ENCODE results near the gene PDE11A.

The PDE11A gene

DNA sequence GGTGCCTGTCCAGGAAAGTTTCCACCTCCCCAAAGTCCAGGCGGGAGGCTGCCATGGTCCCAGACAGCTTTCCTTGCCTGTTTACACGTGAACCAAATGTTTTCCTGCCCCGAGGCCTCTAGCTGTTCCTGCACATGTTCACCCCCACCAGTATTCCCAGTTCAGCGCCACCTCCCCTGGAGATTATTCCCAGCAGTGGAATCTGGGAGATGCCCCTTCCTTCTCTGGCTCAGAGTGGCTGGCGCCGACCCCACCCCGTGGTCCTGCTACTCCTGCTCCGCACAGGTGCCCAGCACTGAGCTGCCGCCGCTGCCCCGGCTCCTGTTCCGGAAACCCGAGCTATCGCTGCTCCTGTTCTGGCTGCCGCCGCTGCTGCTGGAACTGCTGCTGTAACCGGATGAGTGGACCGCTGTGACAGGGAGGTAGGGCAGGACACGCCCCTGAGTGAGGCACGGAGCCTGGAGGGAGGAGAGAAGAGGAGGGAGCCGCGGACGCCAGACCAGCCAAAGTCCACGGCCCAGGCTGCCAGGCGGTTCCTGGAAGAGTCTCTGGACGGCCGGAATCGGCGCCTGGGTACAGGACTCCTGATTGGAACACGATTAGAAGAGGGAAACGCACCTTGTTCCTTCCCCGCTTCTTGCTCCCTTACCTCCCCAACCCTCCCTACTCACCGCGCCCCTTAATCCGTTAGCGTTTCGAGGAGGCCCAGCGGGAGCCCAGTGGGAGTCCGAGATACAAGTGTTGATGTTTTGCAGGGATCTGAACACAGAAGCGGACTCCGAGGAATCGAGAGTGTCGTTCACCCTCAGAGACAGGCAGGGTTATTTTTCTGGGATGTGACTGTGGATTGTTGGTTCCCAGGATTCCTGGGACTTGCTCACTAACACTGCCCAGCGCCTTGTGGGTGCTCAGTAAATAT lies at the start of gene PDE11A:
Gene PDE11A (minus strand): TSS at position 395 of the 919 bp plus-strand sequence. CDS start 340 bp downstream, at position 55.
- Histone ChIP-seq H2AFZ (ENCODE audit: low read depth, low read length) (no peak within 1 kb of the TSS), H3K4me1 (ENCODE audit: low read length) (no peaks in the 10 kb centered on the region), H4K20me1 (ENCODE audit: insufficient read depth, low read length) (no peaks in the 10 kb centered on the region), H3K36me3 (replicated peaks; ENCODE audit: low read depth, low read length) (no peaks in the 10 kb centered on the region), H3K79me2 (ENCODE audit: low read length) (no peaks in the 10 kb centered on the region), H3K9ac (ENCODE audit: low read length) (no peak within 1 kb of the TSS), H3K4me2 (ENCODE audit: low read length) (no peak within 1 kb of the TSS), H3K4me3 (ENCODE audit: low read length) (no peak within 1 kb of the TSS), H3K27me3 (ENCODE audit: low read depth, low read length) (peaks cover 9% of the 10 kb centered on the region), H3K9me3 (ENCODE audit: insufficient read depth, low read length) (no peaks in the 10 kb centered on the region), H3K27ac (ENCODE audit: low read length) (no peak within 1 kb of the TSS)
- TF ChIP-seq, protein P1, sequence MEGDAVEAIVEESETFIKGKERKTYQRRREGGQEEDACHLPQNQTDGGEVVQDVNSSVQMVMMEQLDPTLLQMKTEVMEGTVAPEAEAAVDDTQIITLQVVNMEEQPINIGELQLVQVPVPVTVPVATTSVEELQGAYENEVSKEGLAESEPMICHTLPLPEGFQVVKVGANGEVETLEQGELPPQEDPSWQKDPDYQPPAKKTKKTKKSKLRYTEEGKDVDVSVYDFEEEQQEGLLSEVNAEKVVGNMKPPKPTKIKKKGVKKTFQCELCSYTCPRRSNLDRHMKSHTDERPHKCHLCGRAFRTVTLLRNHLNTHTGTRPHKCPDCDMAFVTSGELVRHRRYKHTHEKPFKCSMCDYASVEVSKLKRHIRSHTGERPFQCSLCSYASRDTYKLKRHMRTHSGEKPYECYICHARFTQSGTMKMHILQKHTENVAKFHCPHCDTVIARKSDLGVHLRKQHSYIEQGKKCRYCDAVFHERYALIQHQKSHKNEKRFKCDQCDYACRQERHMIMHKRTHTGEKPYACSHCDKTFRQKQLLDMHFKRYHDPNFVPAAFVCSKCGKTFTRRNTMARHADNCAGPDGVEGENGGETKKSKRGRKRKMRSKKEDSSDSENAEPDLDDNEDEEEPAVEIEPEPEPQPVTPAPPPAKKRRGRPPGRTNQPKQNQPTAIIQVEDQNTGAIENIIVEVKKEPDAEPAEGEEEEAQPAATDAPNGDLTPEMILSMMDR (IDR thresholded peaks at IDR 0.05; ENCODE audit: low read depth, low read length), result no peak
- TF ChIP-seq EZH2phosphoT487 (IDR thresholded peaks at IDR 0.05; ENCODE audit: low read depth), result no peak

DNA sequence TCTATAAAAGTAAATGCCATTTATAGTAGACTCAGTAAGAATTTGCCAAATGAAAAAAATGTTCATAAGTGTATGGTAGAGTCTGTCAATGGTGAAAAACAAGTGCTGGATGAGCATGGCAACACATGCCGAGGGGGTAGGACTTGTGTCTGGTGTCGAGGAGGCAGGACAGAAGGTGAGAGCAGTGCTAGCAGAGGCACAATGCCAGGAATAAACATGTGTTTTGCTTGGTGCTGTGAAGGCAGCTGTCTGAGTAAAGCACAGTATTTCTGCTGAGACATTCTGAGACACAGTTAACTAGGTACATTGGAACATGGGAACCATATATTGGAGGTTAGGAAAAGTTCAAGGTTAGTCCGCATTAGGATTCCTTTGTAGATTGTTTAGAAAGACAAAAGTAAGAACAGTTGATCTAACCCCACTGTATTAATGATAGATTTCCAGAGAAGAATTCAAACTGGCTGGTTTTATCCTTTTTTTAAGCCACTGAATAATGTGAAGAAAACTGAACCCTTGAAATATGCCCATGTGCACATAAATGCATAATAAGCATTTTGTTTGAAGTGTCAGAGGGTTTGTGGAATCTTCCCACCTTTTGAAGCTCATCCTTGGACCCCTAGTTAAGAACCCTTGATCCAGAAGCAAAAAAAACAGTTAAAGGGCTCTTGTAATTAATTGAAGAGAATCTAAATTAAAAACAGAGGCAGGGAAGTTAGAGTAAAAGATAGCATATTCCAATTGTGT lies 46.8 kb upstream of the PDE11A start:
- Histone ChIP-seq H3K27me3 (ENCODE audit: low read depth, low read length) (no peaks in the 10 kb centered on the region), H3K79me2 (ENCODE audit: low read length) (no peaks in the 10 kb centered on the region), H3K36me3 (replicated peaks; ENCODE audit: low read depth, low read length) (peaks cover 7% of the 10 kb centered on the region), H3K27ac (ENCODE audit: low read length) (no peak overlapping the region), H3K4me2 (ENCODE audit: low read length) (no peak overlapping the region), H3K9ac (ENCODE audit: low read length) (no peak overlapping the region), H3K4me1 (ENCODE audit: low read length) (no peaks in the 10 kb centered on the region), H2AFZ (ENCODE audit: low read depth, low read length) (no peak overlapping the region), H3K4me3 (ENCODE audit: low read length) (no peak overlapping the region), H4K20me1 (ENCODE audit: insufficient read depth, low read length) (no peaks in the 10 kb centered on the region), H3K9me3 (ENCODE audit: insufficient read depth, low read length) (no peaks in the 10 kb centered on the region)
- TF ChIP-seq, protein P1 (IDR thresholded peaks at IDR 0.05; ENCODE audit: low read depth, low read length), result no peak
- TF ChIP-seq EZH2phosphoT487 (IDR thresholded peaks at IDR 0.05; ENCODE audit: low read depth), result no peak

DNA sequence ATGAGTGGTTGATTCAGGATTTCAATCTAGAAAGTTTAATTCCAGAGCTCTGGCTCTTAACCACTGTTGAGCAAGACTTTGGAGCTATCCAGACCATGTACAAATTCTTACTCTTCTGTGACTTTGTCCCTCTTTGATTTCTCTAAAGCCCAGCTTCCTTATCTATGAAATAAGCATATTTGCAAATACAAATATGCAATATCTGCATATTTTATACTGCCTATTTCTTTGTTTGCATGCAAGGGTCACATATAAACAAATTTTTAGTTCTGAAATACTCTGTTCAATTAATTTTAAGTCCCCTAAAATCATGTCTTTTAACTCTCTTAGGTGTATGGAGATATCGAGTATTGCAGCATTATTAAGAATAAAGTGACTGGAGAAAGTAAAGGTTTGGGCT lies 45.1 kb upstream of the PDE11A start:
- no peak overlapping the region for H3K4me3 ChIP-seq (ENCODE audit: low read length)
- no peak overlapping the region for H2AFZ ChIP-seq (ENCODE audit: low read depth, low read length)
- no peak overlapping the region for H3K27ac ChIP-seq (ENCODE audit: low read length)
- no peaks in the 10 kb centered on the region for H4K20me1 ChIP-seq (ENCODE audit: insufficient read depth, low read length)
- H3K9me3 ChIP-seq (ENCODE audit: insufficient read depth, low read length), result no peaks in the 10 kb centered on the region
- H3K4me1 ChIP-seq (ENCODE audit: low read length), result peaks cover 5% of the 10 kb centered on the region; the same call in 1 of the 2 replicates
- no peak overlapping the region for H3K4me2 ChIP-seq (ENCODE audit: low read length)
- H3K9ac ChIP-seq (ENCODE audit: low read length), result no peak overlapping the region
- TF ChIP-seq, protein P1 (IDR thresholded peaks at IDR 0.05; ENCODE audit: low read depth, low read length), result no peak
- no peak for TF ChIP-seq EZH2phosphoT487 (IDR thresholded peaks at IDR 0.05; ENCODE audit: low read depth)
- H3K36me3 ChIP-seq (replicated peaks; ENCODE audit: low read depth, low read length), result peaks cover 7% of the 10 kb centered on the region
- no peaks in the 10 kb centered on the region for H3K27me3 ChIP-seq (ENCODE audit: low read depth, low read length)
- peaks cover 9% of the 10 kb centered on the region for H3K79me2 ChIP-seq (ENCODE audit: low read length)

DNA sequence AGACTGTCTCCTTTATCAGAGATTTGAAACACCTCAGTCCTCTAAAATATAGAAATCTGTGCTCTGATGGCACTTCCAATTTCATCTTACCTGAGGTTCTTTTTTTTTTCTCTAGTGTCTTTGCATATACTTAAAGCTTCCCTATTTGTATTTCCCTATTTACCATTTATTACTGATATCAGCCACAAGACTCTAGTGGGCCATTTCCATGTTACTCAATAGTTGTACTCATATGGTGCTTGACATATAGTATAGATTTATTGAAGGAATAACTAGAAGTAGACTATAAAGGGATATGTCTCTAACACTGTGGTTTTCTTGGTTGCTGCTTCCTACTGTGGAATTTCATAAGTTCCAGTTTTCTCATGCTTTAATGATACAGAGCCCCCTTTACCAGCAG lies 42.7 kb upstream of the PDE11A start:
- peaks cover 13% of the 10 kb centered on the region for H3K79me2 ChIP-seq (ENCODE audit: low read length)
- no peak overlapping the region for H3K4me3 ChIP-seq (ENCODE audit: low read length)
- TF ChIP-seq EZH2phosphoT487 (IDR thresholded peaks at IDR 0.05; ENCODE audit: low read depth), result no peak
- TF ChIP-seq, protein P1 (IDR thresholded peaks at IDR 0.05; ENCODE audit: low read depth, low read length), result no peak
- no peak overlapping the region for H3K9ac ChIP-seq (ENCODE audit: low read length)
- H3K4me2 ChIP-seq (ENCODE audit: low read length), result no peak overlapping the region
- H3K9me3 ChIP-seq (ENCODE audit: insufficient read depth, low read length), result no peaks in the 10 kb centered on the region
- H2AFZ ChIP-seq (ENCODE audit: low read depth, low read length), result no peak overlapping the region
- no peaks in the 10 kb centered on the region for H4K20me1 ChIP-seq (ENCODE audit: insufficient read depth, low read length)
- no peaks in the 10 kb centered on the region for H3K27me3 ChIP-seq (ENCODE audit: low read depth, low read length)
- H3K4me1 ChIP-seq (ENCODE audit: low read length), result peaks cover 8% of the 10 kb centered on the region; the same call in 1 of the 2 replicates
- H3K36me3 ChIP-seq (replicated peaks; ENCODE audit: low read depth, low read length), result no peaks in the 10 kb centered on the region
- no peak overlapping the region for H3K27ac ChIP-seq (ENCODE audit: low read length)
